Activated T-cell treated with anti-CD3 and anti-CD28 coated beads, Interleukin-2, amount 50 U/mL, for 24 hours (primary cell): ENCODE measurements around the gene PNMA8A.
"Not testable (repeated sequence)": the region's sequence is repeated elsewhere in the genome, so short reads cannot be mapped to it uniquely, and the experiment has no call there.

Experiments
- DNase-seq: peaks from one replicate; pipeline ENCODE4 v3.0.0-alpha.2; 2020
- H3K27ac Mint-ChIP-seq: 2 replicates; pipeline ENCODE4 v1.8.0; 2020; ENCODE audit warnings: mild to moderate bottlenecking, mixed read lengths
- H3K27me3 Mint-ChIP-seq: 2 replicates; pipeline ENCODE4 v1.8.0; 2020; ENCODE audit warnings: mixed read lengths
- H3K36me3 Mint-ChIP-seq: 2 replicates; pipeline ENCODE4 v1.8.0; 2020; ENCODE audit warnings: low read depth, mixed read lengths
- H3K4me1 Mint-ChIP-seq: 2 replicates; pipeline ENCODE4 v1.8.0; 2020; ENCODE audit warnings: low read depth, mixed read lengths
- H3K4me3 Mint-ChIP-seq: 2 replicates; pipeline ENCODE4 v1.8.0; 2020; ENCODE audit warnings: mild to moderate bottlenecking, moderate library complexity, mixed read lengths
- H3K9me3 Mint-ChIP-seq: 2 replicates; pipeline ENCODE4 v1.8.0; 2020; ENCODE audit warnings: mixed read lengths

PNMA8A gene, protein sequence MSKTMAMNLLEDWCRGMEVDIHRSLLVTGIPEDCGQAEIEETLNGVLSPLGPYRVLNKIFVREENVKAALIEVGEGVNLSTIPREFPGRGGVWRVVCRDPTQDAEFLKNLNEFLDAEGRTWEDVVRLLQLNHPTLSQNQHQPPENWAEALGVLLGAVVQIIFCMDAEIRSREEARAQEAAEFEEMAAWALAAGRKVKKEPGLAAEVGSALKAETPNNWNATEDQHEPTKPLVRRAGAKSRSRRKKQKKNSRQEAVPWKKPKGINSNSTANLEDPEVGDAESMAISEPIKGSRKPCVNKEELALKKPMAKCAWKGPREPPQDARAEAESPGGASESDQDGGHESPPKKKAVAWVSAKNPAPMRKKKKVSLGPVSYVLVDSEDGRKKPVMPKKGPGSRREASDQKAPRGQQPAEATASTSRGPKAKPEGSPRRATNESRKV

DNA sequence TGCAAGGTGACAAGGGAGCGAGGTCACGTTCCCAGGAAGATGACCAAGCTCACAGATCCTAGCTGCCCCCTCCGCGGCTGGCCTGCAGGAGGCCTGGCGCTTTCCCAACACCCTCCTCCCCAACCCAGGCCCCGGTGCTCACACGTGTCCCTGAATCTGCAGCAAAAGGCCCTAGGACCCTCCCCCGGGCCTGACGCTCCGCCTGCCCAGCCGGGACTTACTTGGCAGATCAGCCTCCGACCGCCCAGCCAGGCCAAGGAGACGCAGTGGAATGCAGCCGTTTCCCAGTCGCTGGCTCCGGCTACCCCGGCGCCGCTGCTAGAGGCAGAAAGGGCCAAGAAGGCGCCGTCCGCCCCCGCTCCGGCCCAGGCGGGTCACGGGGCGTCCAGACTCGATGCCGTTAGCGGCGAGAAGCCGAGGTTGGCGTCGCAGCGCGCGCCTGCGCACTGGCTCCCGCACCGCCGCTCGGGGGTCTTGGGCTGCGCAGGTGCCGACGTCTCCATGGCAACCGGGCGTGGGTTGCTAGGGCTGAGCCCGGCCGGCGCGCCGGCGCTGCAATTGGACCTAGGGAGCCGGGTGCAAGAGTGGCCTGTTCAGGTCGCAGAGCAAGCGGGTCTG is at the start of gene PNMA8A:
Gene PNMA8A (minus strand): TSS at position 448 of the 618 bp plus-strand sequence. CDS start 528 bp downstream, outside the sequence.
- peaks cover 78% of the 10 kb centered on the region for H3K27me3 Mint-ChIP-seq
- H3K36me3 Mint-ChIP-seq, result no peaks in the 10 kb centered on the region
- H3K4me3 Mint-ChIP-seq, result no peak within 1 kb of the TSS
- DNase-seq, result no peak
- peaks cover 10% of the 10 kb centered on the region for H3K4me1 Mint-ChIP-seq
- H3K9me3 Mint-ChIP-seq, result no peaks in the 10 kb centered on the region
- no peak within 1 kb of the TSS for H3K27ac Mint-ChIP-seq

GRCh38 chr19:46520616-46521015 is 49.3 kb upstream of the PNMA8A start:
- no peak for DNase-seq
- peaks cover 8% of the 10 kb centered on the region for H3K36me3 Mint-ChIP-seq
- peaks cover 63% of the 10 kb centered on the region for H3K4me1 Mint-ChIP-seq
- H3K27ac Mint-ChIP-seq, result no peak overlapping the region
- peaks cover 15% of the 10 kb centered on the region for H3K9me3 Mint-ChIP-seq
- no peaks in the 10 kb centered on the region for H3K27me3 Mint-ChIP-seq
- H3K4me3 Mint-ChIP-seq, result no peak overlapping the region

- DNase-seq, result no peak
- H3K4me3 Mint-ChIP-seq, result no peak overlapping the region
- H3K36me3 Mint-ChIP-seq, result no peaks in the 10 kb centered on the region
- peaks cover 42% of the 10 kb centered on the region for H3K4me1 Mint-ChIP-seq
- peaks cover 3% of the 10 kb centered on the region for H3K9me3 Mint-ChIP-seq
- H3K27ac Mint-ChIP-seq, result no peak overlapping the region
- H3K27me3 Mint-ChIP-seq, result peaks cover 20% of the 10 kb centered on the region
These were observed 46.1 kb upstream of the PNMA8A start for GRCh38 chr19:46517471-46517870.

DNA sequence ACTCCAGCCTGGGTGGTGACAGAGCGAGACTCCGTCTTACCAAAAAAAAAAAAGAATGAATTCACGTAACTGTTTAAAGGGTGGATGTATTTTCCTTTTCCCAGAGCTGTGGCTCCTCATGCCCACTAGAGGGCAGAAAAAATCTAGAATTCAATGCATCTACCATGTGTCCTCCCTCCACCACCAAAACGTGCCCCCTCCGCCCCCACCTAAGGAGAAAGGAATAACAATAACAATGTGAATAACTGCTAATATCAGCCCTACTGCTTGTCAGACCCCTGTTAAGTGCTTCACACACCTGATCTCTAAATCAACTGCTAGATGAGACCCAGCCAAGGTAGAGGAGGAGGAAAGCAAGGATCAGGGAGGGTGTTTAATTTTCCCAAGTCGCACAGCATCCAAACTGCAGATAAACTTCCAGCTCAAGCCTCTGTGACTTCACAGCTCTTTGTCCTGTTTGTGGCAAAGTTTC is 44.6 kb upstream of the PNMA8A start:
- Mint-ChIP-seq H3K4me3 (no peak overlapping the region), H3K27me3 (peaks cover 27% of the 10 kb centered on the region), H3K36me3 (no peaks in the 10 kb centered on the region), H3K9me3 (peaks cover 2% of the 10 kb centered on the region), H3K4me1 (peaks cover 29% of the 10 kb centered on the region), H3K27ac (no peak overlapping the region)
- no peak for DNase-seq

- Mint-ChIP-seq H3K36me3 (no peaks in the 10 kb centered on the region), H3K9me3 (peaks cover 3% of the 10 kb centered on the region), H3K27me3 (peaks cover 28% of the 10 kb centered on the region), H3K4me3 (no peak overlapping the region), H3K27ac (no peak overlapping the region), H3K4me1 (peaks cover 24% of the 10 kb centered on the region)
- DNase-seq, result no peak
These were observed 43.9 kb upstream of the PNMA8A start for GRCh38 chr19:46515290-46515609.

DNA sequence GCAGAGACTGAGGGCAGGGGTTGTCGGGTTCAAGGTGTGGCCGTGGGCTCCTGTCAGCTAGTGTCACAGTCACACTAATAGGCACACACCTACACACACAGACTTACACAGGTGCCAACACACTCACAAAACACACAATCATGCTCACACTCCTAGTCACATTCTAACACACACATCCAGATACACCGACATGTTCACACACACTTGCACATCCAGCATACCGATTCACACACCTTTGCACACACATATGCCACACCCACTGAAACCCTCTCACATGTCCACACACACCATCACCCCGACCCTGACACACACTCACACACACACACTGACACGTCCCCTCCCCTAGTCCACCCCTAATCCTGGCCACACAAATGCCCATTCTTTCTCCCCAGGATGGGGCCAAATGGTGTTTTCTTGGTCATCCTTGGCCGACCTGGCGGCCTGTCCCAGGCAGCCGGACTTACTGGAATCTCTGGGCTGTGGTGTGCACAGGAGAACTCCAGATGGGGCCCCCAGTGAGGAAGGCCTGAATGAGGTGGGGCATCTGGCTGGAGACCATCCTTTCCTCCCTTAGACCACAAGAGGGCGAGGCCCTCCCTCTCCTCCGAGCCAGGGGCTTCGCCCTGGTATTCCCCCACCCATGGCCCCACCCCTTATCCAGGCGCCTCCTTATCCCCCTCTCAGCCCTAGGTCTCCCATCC is 43.4 kb upstream of the PNMA8A start:
- H3K36me3 Mint-ChIP-seq, result no peaks in the 10 kb centered on the region
- DNase-seq, result no peak
- H3K4me1 Mint-ChIP-seq, result peaks cover 20% of the 10 kb centered on the region
- no peak overlapping the region for H3K27ac Mint-ChIP-seq
- H3K27me3 Mint-ChIP-seq, result peaks cover 28% of the 10 kb centered on the region
- peaks cover 3% of the 10 kb centered on the region for H3K9me3 Mint-ChIP-seq
- H3K4me3 Mint-ChIP-seq, result no peak overlapping the region

DNA sequence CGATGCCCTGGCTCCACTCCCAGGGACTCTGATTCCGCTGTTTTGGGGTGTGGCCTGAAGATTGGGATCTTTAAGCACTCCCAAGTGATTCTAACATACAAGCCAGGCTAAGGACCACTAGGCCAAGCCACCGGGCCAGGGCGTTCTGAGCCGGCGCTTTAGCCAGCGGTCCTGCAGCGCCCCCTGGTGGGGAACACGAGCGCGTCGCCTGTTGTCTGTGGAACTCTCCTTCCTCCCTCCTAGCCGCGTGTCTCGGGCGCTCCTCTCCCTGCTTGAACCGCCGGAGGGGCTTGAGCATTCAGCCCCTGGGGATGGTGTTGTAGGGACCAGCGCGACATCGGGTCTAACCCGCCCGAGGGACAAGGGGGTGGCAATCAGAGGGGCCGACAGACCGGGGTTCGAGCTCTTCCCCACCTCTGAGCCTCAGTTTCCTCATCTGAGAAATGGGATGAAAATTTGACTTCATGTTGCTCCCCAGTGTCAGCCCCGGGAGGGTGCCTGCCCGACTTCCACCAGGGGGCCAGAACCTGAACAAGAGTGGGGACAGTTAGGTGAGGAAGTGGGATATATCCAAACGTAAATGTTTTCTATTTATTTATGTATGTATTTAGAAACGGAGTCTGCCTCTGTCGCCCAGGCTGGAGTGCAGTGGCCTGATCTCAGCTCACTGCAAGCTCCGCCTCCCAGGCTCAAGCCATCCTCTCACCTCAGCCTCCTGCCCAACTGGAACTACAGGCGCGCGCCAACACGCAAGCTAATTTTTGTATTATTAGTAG is 42.3 kb upstream of the PNMA8A start:
- H3K27me3 Mint-ChIP-seq, result peaks cover 33% of the 10 kb centered on the region
- peaks cover 3% of the 10 kb centered on the region for H3K9me3 Mint-ChIP-seq
- H3K27ac Mint-ChIP-seq, result no peak overlapping the region
- peaks cover 10% of the 10 kb centered on the region for H3K4me1 Mint-ChIP-seq
- no peaks in the 10 kb centered on the region for H3K36me3 Mint-ChIP-seq
- peak; percentile 88 for DNase-seq
- H3K4me3 Mint-ChIP-seq, result no peak overlapping the region

- Mint-ChIP-seq H3K9me3 (peaks cover 3% of the 10 kb centered on the region), H3K27ac (no peak overlapping the region), H3K4me3 (no peak overlapping the region), H3K36me3 (no peaks in the 10 kb centered on the region), H3K27me3 (peaks cover 47% of the 10 kb centered on the region), H3K4me1 (peaks cover 8% of the 10 kb centered on the region)
- no peak for DNase-seq
These were observed 39.9 kb upstream of the PNMA8A start for GRCh38 chr19:46511237-46511636.

DNA sequence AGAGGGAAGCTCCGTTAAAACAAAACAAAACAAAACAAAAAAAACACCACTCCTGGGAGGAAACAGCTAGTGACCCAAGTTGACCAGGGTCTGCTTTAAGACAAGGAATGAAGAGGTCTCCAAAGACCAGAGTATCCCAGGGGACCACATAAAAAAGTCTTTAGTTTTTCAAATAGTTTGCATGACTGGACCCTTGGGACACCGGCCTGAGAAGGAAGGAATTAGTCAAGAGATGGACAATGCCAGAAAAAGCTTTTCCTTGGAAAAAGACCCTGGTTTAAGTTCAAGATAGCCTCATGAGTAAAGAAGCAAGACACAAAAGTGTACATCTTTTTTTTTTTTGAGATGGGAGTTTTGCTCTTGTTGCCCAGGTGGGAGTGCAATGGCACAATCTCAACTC is 36.8 kb upstream of the PNMA8A start:
- no peak overlapping the region for H3K4me3 Mint-ChIP-seq
- DNase-seq, result no peak
- no peaks in the 10 kb centered on the region for H3K4me1 Mint-ChIP-seq
- H3K27ac Mint-ChIP-seq, result no peak overlapping the region
- peaks cover 46% of the 10 kb centered on the region for H3K27me3 Mint-ChIP-seq
- H3K9me3 Mint-ChIP-seq, result peaks cover 3% of the 10 kb centered on the region
- H3K36me3 Mint-ChIP-seq, result no peaks in the 10 kb centered on the region

DNA sequence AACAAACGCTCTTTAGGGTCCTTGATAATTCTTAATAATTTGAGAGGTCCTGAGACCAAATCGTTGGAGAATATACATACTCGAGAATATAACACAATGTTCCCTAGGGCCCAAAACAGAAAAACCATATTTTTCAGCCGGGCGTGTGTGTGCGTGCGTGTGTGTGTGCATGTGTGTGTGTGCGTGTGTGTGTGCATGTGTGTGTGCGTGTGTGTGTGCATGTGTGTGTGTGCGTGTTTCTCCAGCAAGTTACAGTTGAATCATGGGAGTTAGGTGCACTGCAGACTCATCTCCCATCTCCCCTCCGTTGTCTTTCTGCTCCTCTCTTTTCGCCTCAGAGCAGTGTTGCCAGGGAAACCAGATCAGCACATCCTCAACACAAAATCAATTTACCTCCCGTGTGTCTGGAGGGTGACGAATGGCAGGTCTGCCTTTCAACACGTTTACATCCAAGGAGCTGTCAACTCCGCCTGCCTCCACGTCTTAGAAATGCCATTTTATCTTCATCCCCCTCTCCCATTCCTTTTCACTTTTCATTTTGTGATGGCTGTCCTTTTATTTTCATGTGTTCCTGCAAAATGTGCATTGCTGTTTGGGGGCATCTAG is 32.6 kb upstream of the PNMA8A start:
- no peaks in the 10 kb centered on the region for H3K4me1 Mint-ChIP-seq
- no peaks in the 10 kb centered on the region for H3K36me3 Mint-ChIP-seq
- H3K9me3 Mint-ChIP-seq, result no peaks in the 10 kb centered on the region
- H3K27ac Mint-ChIP-seq, result no peak overlapping the region
- peaks cover 48% of the 10 kb centered on the region for H3K27me3 Mint-ChIP-seq
- no peak for DNase-seq
- H3K4me3 Mint-ChIP-seq, result no peak overlapping the region

DNA sequence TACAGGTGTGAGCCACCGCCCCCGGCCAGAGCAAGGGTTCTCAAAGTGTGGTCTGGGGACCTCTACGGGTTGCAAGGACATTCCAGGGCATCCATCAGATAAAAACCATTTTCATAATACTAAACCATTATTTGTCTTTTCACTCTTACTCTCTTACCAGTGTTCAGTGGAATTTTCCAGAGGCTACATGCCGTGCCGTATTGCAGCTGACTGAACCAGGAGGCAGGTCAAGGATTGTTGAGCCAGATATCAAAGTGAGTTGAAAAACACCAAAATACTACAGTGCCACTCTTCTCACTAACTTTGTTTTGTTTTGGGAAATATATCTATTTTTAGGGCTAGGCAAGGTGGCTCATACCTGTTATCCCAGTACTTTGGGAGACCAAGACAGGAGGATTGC is 31.5 kb upstream of the PNMA8A start:
- Mint-ChIP-seq H3K27ac (no peak overlapping the region), H3K36me3 (no peaks in the 10 kb centered on the region), H3K27me3 (peaks cover 47% of the 10 kb centered on the region), H3K4me3 (no peak overlapping the region), H3K4me1 (no peaks in the 10 kb centered on the region), H3K9me3 (no peaks in the 10 kb centered on the region)
- DNase-seq, result no peak

- no peak for DNase-seq
- Mint-ChIP-seq H3K27me3 (peaks cover 46% of the 10 kb centered on the region), H3K4me3 (no peak overlapping the region)
These were observed 28.3 kb upstream of the PNMA8A start for GRCh38 chr19:46499692-46500091.

GRCh38 chr19:46497773-46498172 is 26.4 kb upstream of the PNMA8A start:
- no peaks in the 10 kb centered on the region for H3K9me3 Mint-ChIP-seq
- H3K4me3 Mint-ChIP-seq, result no peak overlapping the region
- DNase-seq, result no peak
- H3K27ac Mint-ChIP-seq, result no peak overlapping the region
- peaks cover 14% of the 10 kb centered on the region for H3K4me1 Mint-ChIP-seq
- no peaks in the 10 kb centered on the region for H3K36me3 Mint-ChIP-seq
- peaks cover 57% of the 10 kb centered on the region for H3K27me3 Mint-ChIP-seq

More at GRCh38 chr19:46499692-46500091, 28.3 kb upstream of the PNMA8A start:
- Mint-ChIP-seq H3K4me1 (peaks cover 1% of the 10 kb centered on the region), H3K9me3 (no peaks in the 10 kb centered on the region), H3K27ac (no peak overlapping the region), H3K36me3 (no peaks in the 10 kb centered on the region)

DNA sequence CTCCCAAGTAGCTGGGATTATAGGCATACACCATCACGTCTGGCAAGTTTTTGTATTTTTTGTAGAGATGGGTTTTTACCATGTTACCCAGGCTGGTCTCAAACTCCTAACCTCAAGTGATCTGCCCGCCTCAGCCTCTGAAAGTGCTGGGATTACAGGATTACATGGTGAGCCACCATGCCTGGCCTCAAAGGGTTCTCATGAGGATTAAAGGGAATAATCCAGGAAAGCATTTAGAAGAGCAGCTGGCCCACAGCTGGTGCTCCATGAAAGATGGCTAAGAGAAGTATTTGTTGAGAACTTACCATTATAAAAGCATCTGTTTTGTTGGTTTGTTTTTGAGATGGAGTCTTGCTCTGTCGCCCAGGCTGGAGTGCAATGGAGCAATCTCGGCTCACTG is 25.5 kb upstream of the PNMA8A start:
- not testable (repeated sequence) for DNase-seq, H3K27ac Mint-ChIP-seq, H3K4me3 Mint-ChIP-seq, H3K36me3 Mint-ChIP-seq, H3K9me3 Mint-ChIP-seq
- Mint-ChIP-seq H3K4me1 (peaks cover 16% of the 10 kb centered on the region), H3K27me3 (peaks cover 66% of the 10 kb centered on the region)
